HEK293 (cell line): ENCODE measurements around the gene PYCR2.

Source experiments
- CTCF ChIA-PET: fragments of 350-600 bp; formaldehyde crosslinking; extraction: SDS; loops from one replicate; lab custom pipeline; 2021; ENCODE audit warnings: antibody characterized with exemption; lab: Yijun Ruan, JAX
- POLR2A ChIA-PET: fragments of 300-600 bp; formaldehyde crosslinking; extraction: SDS; loops from one replicate; lab custom pipeline; 2020; ENCODE audit warnings: antibody characterized with exemption, inconsistent platforms; lab: Yijun Ruan, JAX
- H3K27ac ChIP-seq: fragments of 200-500 bp; sonication (Bioruptor generic); 2 replicates; pipeline ENCODE4 v1.5.1; 2014; ENCODE audit warnings: low read depth, low read length, control low read depth, inconsistent platforms; ENCODE audit errors: extremely low read depth
- H3K36me3 ChIP-seq, 2 experiments: fragments of 200-500 bp in 1 of 2; sonication (Bioruptor generic) in 1 of 2; 1 replicate in 1 of 2; 2 replicates in 1 of 2; pipeline ENCODE4 v1.5.1; 2014 to 2017; ENCODE audit warnings: inconsistent platforms in 2 of 2, low read length in 2 of 2; ENCODE audit not compliant: control insufficient read depth in 2 of 2, insufficient read depth in 1 of 2
- H3K4me1 ChIP-seq: fragments of 200-500 bp; sonication (Bioruptor generic); 2 replicates; pipeline ENCODE4 v1.5.1; 2014; ENCODE audit warnings: mild to moderate bottlenecking, low read length, inconsistent platforms; ENCODE audit not compliant: control insufficient read depth, insufficient read depth
- H3K4me3 ChIP-seq: 2 replicates; pipeline ENCODE4 v1.5.1; 2011; ENCODE audit warnings: low read depth, mild to moderate bottlenecking, control low read depth, low read length, moderate library complexity
- H3K9me3 ChIP-seq: fragments of 200-500 bp; sonication (Bioruptor generic); 2 replicates; pipeline ENCODE4 v1.5.1; 2014; ENCODE audit warnings: low read depth, low read length, inconsistent platforms; ENCODE audit not compliant: control insufficient read depth, insufficient read depth
- BCL11B ChIP-seq: fragments of 450-650 bp; formaldehyde crosslinking; IDR thresholded peaks from 2 replicates; pipeline ENCODE4 v1.5.1; 2016; ENCODE audit warnings: low read depth, missing biosample characterization, missing genetic modification characterization
- CTCF ChIP-seq: fragments of 450-650 bp; formaldehyde crosslinking; IDR thresholded peaks from 2 replicates; pipeline ENCODE4 v1.5.1; 2016; ENCODE audit warnings: missing biosample characterization, missing genetic modification characterization
- GLI2 ChIP-seq: fragments of 450-650 bp; formaldehyde crosslinking; IDR thresholded peaks from 2 replicates; pipeline ENCODE4; 2017; ENCODE audit warnings: missing biosample characterization, missing genetic modification characterization, low read depth, borderline replicate concordance
- GLI4 ChIP-seq: fragments of 450-650 bp; formaldehyde crosslinking; IDR thresholded peaks from 2 replicates; pipeline ENCODE4 v1.5.1; 2016; ENCODE audit warnings: missing biosample characterization, missing genetic modification characterization
- IKZF3 ChIP-seq: fragments of 450-650 bp; IDR thresholded peaks from 2 replicates; pipeline ENCODE4 v1.5.0; 2018; ENCODE audit warnings: missing biosample characterization, mild to moderate bottlenecking, missing genetic modification characterization, moderate library complexity
- OVOL3 ChIP-seq: fragments of 450-650 bp; formaldehyde crosslinking; IDR thresholded peaks from 2 replicates; pipeline ENCODE4 v1.5.1; 2016; ENCODE audit warnings: missing biosample characterization, missing genetic modification characterization
- SCRT1 ChIP-seq: fragments of 450-650 bp; formaldehyde crosslinking; IDR thresholded peaks from 2 replicates; pipeline ENCODE4 v1.5.1; 2016; ENCODE audit warnings: missing biosample characterization, missing genetic modification characterization, borderline replicate concordance
- SCRT2 ChIP-seq: fragments of 450-650 bp; formaldehyde crosslinking; IDR thresholded peaks from 2 replicates; pipeline ENCODE4 v1.5.1; 2016; ENCODE audit warnings: missing biosample characterization, missing genetic modification characterization
- SP2 ChIP-seq: fragments of 450-650 bp; formaldehyde crosslinking; IDR thresholded peaks from 2 replicates; pipeline ENCODE4 v1.5.1; 2016; ENCODE audit warnings: missing biosample characterization, missing genetic modification characterization
- YY2 ChIP-seq: fragments of 450-650 bp; formaldehyde crosslinking; IDR thresholded peaks from 2 replicates; pipeline ENCODE4 v1.5.1; 2016; ENCODE audit warnings: missing biosample characterization, missing genetic modification characterization
- ZEB2 ChIP-seq: fragments of 450-650 bp; formaldehyde crosslinking; IDR thresholded peaks from 2 replicates; pipeline ENCODE4 v1.5.1; 2016; ENCODE audit warnings: missing biosample characterization, missing genetic modification characterization
- ZFP69B ChIP-seq: fragments of 450-650 bp; formaldehyde crosslinking; IDR thresholded peaks from 2 replicates; pipeline ENCODE4 v1.5.1; 2016; ENCODE audit warnings: missing biosample characterization, missing genetic modification characterization
- ZNF138 ChIP-seq: fragments of 450-650 bp; formaldehyde crosslinking; IDR thresholded peaks from 2 replicates; pipeline ENCODE4 v1.5.1; 2016; ENCODE audit warnings: missing biosample characterization, missing genetic modification characterization, borderline replicate concordance
- ZNF19 ChIP-seq: fragments of 450-650 bp; formaldehyde crosslinking; IDR thresholded peaks from 2 replicates; pipeline ENCODE4; 2016; ENCODE audit warnings: missing biosample characterization, missing genetic modification characterization, low read depth
- ZNF311 ChIP-seq: fragments of 450-650 bp; formaldehyde crosslinking; IDR thresholded peaks from 2 replicates; pipeline ENCODE4 v1.5.1; 2017; ENCODE audit warnings: missing biosample characterization, missing genetic modification characterization, borderline replicate concordance
- ZNF366 ChIP-seq: fragments of 450-650 bp; formaldehyde crosslinking; conservative IDR thresholded peaks from 2 replicates; pipeline ENCODE4 v1.5.1; 2016; ENCODE audit warnings: missing biosample characterization, missing genetic modification characterization
- ZNF488 ChIP-seq: fragments of 450-650 bp; formaldehyde crosslinking; IDR thresholded peaks from 2 replicates; pipeline ENCODE4 v1.5.1; 2016; ENCODE audit warnings: missing biosample characterization, missing genetic modification characterization
- ZNF510 ChIP-seq: fragments of 450-650 bp; formaldehyde crosslinking; IDR thresholded peaks from 2 replicates; pipeline ENCODE4 v1.5.1; 2018; ENCODE audit warnings: mild to moderate bottlenecking, missing genetic modification characterization, missing biosample characterization; ENCODE audit not compliant: insufficient replicate concordance
- ZNF529 ChIP-seq: fragments of 450-650 bp; formaldehyde crosslinking; IDR thresholded peaks from 2 replicates; pipeline ENCODE4 v1.5.1; 2017; ENCODE audit warnings: missing genetic modification characterization, missing biosample characterization; ENCODE audit not compliant: insufficient replicate concordance
- ZNF623 ChIP-seq: fragments of 450-650 bp; formaldehyde crosslinking; IDR thresholded peaks from 2 replicates; pipeline ENCODE4 v1.5.1; 2016; ENCODE audit warnings: missing biosample characterization, missing genetic modification characterization
- ZNF645 ChIP-seq: fragments of 450-650 bp; formaldehyde crosslinking; IDR thresholded peaks from 2 replicates; pipeline ENCODE4; 2016; ENCODE audit warnings: missing biosample characterization, missing genetic modification characterization
- ZNF792 ChIP-seq: fragments of 450-650 bp; formaldehyde crosslinking; IDR thresholded peaks from 2 replicates; pipeline ENCODE4 v1.5.1; 2016; ENCODE audit warnings: missing biosample characterization, missing genetic modification characterization
- ZSCAN5A ChIP-seq: fragments of 450-650 bp; formaldehyde crosslinking; IDR thresholded peaks from 2 replicates; pipeline ENCODE4 v1.5.1; 2016; ENCODE audit warnings: missing biosample characterization, missing genetic modification characterization

PYCR2 gene

GRCh38 chr1:225962440-225962975, 38.5 kb upstream of the PYCR2 start (continued):
- TF ChIP-seq ZNF510 (tag by site-specific recombination), result no peak
- TF ChIP-seq, all 188 proteins: peak for 20

GRCh38 chr1:225961659-225962439, 37.8 kb upstream of the PYCR2 start:
- ChIA-PET CTCF (interaction anchor here (0.6 to 4.8 kb wide), 29 partner anchors 8 to 655 kb away, joined by 3 to 48 read pairs (median 5); partner anchors contain the start of genes LEFTY2, PYCR2, SRP9 and TMEM63A), POLR2A (interaction anchor here (2.2 kb wide), 1 partner anchor 38 kb away, joined by 7 read pairs; the partner anchor contains the start of gene PYCR2)
- no peak for TF ChIP-seq CTCF (tag by site-specific recombination)
- TF ChIP-seq GLI4, result 0 out of 2 replicates have a peak, but pooled peaks have one; percentile 48
- no peak for TF ChIP-seq ZEB2
- peak; percentile 96 for TF ChIP-seq ZNF366 (tag by site-specific recombination)
- H3K36me3 ChIP-seq, result no peaks in the 10 kb centered on the region
- H3K27ac ChIP-seq, result no peak overlapping the region
- no peaks in the 10 kb centered on the region for H3K9me3 ChIP-seq
- H3K4me1 ChIP-seq, result no peaks in the 10 kb centered on the region
- H3K4me3 ChIP-seq, result no peak overlapping the region

GRCh38 chr1:225958041-225958440, 34.0 kb upstream of the PYCR2 start:
- Histone ChIP-seq H3K9me3 (no peaks in the 10 kb centered on the region), H3K4me3 (no peak overlapping the region), H3K27ac (no peak overlapping the region), H3K4me1 (no peaks in the 10 kb centered on the region), H3K36me3 (no peaks in the 10 kb centered on the region)
- no peak for TF ChIP-seq ZNF488 (tag by site-specific recombination)
- TF ChIP-seq BCL11B (tag by site-specific recombination), result no peak
- no peak for TF ChIP-seq ZNF19
- no peak for TF ChIP-seq OVOL3 (tag by site-specific recombination)
- ChIA-PET POLR2A (no interaction called here), CTCF (interaction anchor here (0.6 to 1.1 kb wide), 2 partner anchors 47 to 163 kb away, joined by 3 to 6 read pairs; no protein-coding TSS in a partner anchor)

- H3K27ac ChIP-seq, result no peak overlapping the region
- TF ChIP-seq ZNF529 (tag by site-specific recombination) (no peak), ZSCAN5A (no peak), ZNF792 (no peak), IKZF3 (tag by site-specific recombination) (no peak), YY2 (tag by site-specific recombination) (no peak), SP2 (tag by site-specific recombination) (no peak), ZNF138 (tag by site-specific recombination) (no peak), ZNF311 (tag by site-specific recombination) (no peak), ZNF623 (tag by site-specific recombination) (no peak), ZNF645 (tag by site-specific recombination) (no peak), SCRT2 (tag by site-specific recombination) (peak; percentile 60), SCRT1 (peak; percentile 56; the same call in 1 of the 2 replicates), ZFP69B (no peak), GLI2 (tag by site-specific recombination) (no peak)
- TF ChIP-seq, all 188 proteins: peak for 2
- Histone ChIP-seq H3K4me1 (no peaks in the 10 kb centered on the region), H3K9me3 (no peaks in the 10 kb centered on the region), H3K36me3 (no peaks in the 10 kb centered on the region), H3K4me3 (no peak overlapping the region)
- ChIA-PET POLR2A (interaction anchor here (0.6 kb wide), 1 partner anchor 167 kb away, joined by 3 read pairs; no protein-coding TSS in a partner anchor), CTCF (interaction anchor here (0.5 to 2.1 kb wide), 6 partner anchors 8 to 480 kb away, joined by 3 to 9 read pairs (median 4); no protein-coding TSS in a partner anchor)
These were observed 30.7 kb upstream of the PYCR2 start for GRCh38 chr1:225954753-225955152.
